ENCODE measurements around the gene MMS19. TPM values are rescaled to one million over a fixed set of nuclear protein-coding genes. Genes with fewer than 3 reads are reported as not detected.

The MMS19 gene
- total RNA-seq, 1 experiment from 2014 or later: 105 TPM

DNA sequence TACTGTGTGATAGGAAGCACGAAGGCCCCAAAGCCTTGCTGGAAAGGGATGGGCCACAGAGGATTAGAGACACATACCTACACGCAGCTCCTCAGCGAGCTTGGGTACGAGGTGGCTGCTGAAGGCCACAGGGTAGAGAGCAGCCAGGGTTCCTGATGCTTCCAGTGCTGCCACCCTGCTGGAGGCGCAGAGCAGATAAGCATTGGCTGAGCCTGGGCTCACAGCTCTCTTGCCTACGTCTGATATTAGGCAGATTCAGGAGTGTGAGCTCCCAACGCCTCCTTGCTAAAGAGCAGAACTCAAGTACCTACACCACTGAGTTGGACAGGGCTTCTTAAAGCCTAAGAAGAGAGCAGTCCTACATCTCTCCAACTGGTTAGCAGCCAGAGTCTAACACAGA, 32.2 kb downstream of the MMS19 start:
- no TSS peak for BruUV-seq (replicated peaks)
- no peak overlapping the region for H3K4me3 ChIP-seq (ENCODE audit: low read depth, low read length)
- Mint-ChIP-seq H3K4me3 (ENCODE audit: unreplicated experiment) (no peak overlapping the region), H3K27me3 (ENCODE audit: insufficient read depth, unreplicated experiment) (no peaks in the 10 kb centered on the region), H3K9me3 (ENCODE audit: unreplicated experiment) (no peaks in the 10 kb centered on the region), H3K36me3 (ENCODE audit: insufficient read depth, unreplicated experiment) (peaks cover 82% of the 10 kb centered on the region), H3K4me1 (ENCODE audit: low read depth, unreplicated experiment) (no peaks in the 10 kb centered on the region), H3K27ac (ENCODE audit: unreplicated experiment) (peak overlapping the region; percentile 6)
- no peak for DNase-seq
- TF ChIP-seq, protein P1, sequence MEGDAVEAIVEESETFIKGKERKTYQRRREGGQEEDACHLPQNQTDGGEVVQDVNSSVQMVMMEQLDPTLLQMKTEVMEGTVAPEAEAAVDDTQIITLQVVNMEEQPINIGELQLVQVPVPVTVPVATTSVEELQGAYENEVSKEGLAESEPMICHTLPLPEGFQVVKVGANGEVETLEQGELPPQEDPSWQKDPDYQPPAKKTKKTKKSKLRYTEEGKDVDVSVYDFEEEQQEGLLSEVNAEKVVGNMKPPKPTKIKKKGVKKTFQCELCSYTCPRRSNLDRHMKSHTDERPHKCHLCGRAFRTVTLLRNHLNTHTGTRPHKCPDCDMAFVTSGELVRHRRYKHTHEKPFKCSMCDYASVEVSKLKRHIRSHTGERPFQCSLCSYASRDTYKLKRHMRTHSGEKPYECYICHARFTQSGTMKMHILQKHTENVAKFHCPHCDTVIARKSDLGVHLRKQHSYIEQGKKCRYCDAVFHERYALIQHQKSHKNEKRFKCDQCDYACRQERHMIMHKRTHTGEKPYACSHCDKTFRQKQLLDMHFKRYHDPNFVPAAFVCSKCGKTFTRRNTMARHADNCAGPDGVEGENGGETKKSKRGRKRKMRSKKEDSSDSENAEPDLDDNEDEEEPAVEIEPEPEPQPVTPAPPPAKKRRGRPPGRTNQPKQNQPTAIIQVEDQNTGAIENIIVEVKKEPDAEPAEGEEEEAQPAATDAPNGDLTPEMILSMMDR (IDR thresholded peaks at IDR 0.05; ENCODE audit: insufficient read depth in 1 of 2, low read depth in 1 of 2, low read length in 1 of 2, severe bottlenecking in 1 of 2, unreplicated experiment in 1 of 2): no peak
- intact Hi-C loops (cut with micrococcal nuclease; ENCODE audit: unreplicated experiment): no loop called here
- ChIA-PET POLR2A (no interaction called here), CTCF (interaction anchor here (0.7 kb wide), 1 partner anchor 144 kb away, joined by 3 read pairs; no protein-coding TSS in a partner anchor)
- peaks cover 12% of the 10 kb centered on the region for H3K36me3 ChIP-seq (ENCODE audit: control insufficient read depth, insufficient read depth, low read length)
- peaks cover 5% of the 10 kb centered on the region; the same call in 1 of the 2 replicates for H3K4me1 ChIP-seq
- no peaks in the 10 kb centered on the region for H3K9me3 ChIP-seq
- H3K27me3 ChIP-seq (replicated peaks; ENCODE audit: control insufficient read depth, insufficient read depth, low read length): no peaks in the 10 kb centered on the region

DNA sequence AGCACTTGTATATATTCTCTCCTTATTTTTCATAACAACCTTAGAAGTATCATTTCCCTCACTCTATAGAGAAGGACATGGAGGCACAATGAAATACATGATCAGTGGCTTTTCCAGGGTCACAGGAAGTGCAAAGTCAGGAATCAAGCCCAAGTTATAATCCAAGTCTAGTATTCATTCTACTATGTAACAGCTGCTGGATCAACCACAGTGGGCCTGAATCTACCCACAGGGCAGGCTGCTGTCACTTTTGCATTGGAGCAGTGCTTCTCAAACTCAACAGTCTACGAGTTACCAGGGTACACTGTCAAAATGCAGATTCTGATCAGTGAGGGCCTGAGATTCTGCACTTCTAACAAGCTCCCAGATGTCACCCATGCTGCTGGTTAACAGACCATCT, 34.0 kb downstream of the MMS19 start:
- Mint-ChIP-seq H3K4me1 (ENCODE audit: low read depth, unreplicated experiment) (no peaks in the 10 kb centered on the region), H3K27ac (ENCODE audit: unreplicated experiment) (peak overlapping the region; percentile 39), H3K36me3 (ENCODE audit: insufficient read depth, unreplicated experiment) (peaks cover 85% of the 10 kb centered on the region), H3K4me3 (ENCODE audit: unreplicated experiment) (no peak overlapping the region), H3K27me3 (ENCODE audit: insufficient read depth, unreplicated experiment) (no peaks in the 10 kb centered on the region), H3K9me3 (ENCODE audit: unreplicated experiment) (no peaks in the 10 kb centered on the region)
- Histone ChIP-seq H3K27me3 (replicated peaks; ENCODE audit: control insufficient read depth, insufficient read depth, low read length) (no peaks in the 10 kb centered on the region), H3K4me1 (peaks cover 5% of the 10 kb centered on the region; the same call in 1 of the 2 replicates), H3K36me3 (ENCODE audit: control insufficient read depth, insufficient read depth, low read length) (peaks cover 13% of the 10 kb centered on the region), H3K9me3 (no peaks in the 10 kb centered on the region), H3K4me3 (ENCODE audit: low read depth, low read length) (no peak overlapping the region)
- CTCF ChIA-PET: interaction anchor here (0.6 to 1.2 kb wide), 10 partner anchors 33 to 218 kb away, joined by 3 to 11 read pairs (median 3); partner anchors contain the start of genes ANKRD2 and UBTD1
- POLR2A ChIA-PET: no interaction called here
- intact Hi-C loops (cut with micrococcal nuclease; ENCODE audit: unreplicated experiment): no loop called here
- DNase-seq: no peak
- no TSS peak for BruUV-seq (replicated peaks)
- TF ChIP-seq, protein P1 (IDR thresholded peaks at IDR 0.05; ENCODE audit: insufficient read depth in 1 of 2, low read depth in 1 of 2, low read length in 1 of 2, severe bottlenecking in 1 of 2, unreplicated experiment in 1 of 2): no peak

DNA sequence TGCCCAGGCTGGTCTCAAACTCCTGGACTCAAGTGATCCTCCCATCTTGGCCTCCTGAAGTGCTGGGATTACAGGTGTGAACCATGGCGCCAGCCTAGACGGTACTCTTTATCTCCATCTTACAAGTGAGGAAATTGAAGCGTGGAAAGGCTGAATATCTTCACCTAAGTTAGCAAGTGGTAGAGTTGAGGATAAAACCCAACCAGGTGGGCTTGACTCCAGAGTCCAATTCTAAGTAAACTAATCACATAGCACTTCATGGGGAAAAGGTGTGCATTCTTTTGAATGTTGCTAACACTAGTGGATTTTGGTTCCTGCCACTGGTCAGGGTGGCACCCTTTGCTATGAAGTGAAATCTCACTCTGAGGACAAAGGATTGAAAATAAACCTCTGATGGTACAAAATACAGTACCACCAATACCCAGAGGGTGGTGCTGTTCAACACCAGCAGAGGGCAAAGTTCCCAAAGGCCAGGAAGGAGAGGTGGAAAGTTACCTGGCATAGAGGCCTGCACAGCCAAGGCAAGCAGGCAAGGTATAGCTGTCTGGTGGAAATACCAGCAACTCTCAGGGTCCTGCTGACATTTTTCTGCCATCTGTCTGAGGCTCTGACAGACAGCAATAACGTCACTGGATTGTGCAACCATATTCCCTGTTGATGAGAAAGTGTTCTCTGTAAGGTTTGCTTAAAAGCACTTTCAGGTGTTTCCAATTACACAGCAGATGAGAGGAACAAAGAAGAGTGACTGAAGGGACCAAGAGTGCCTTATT, 34.7 kb downstream of the MMS19 start:
- H3K4me1 Mint-ChIP-seq (ENCODE audit: low read depth, unreplicated experiment): no peaks in the 10 kb centered on the region
- H3K36me3 ChIP-seq (ENCODE audit: control insufficient read depth, insufficient read depth, low read length): peaks cover 11% of the 10 kb centered on the region
- TF ChIP-seq, protein P1 (IDR thresholded peaks at IDR 0.05; ENCODE audit: insufficient read depth in 1 of 2, low read depth in 1 of 2, low read length in 1 of 2, severe bottlenecking in 1 of 2, unreplicated experiment in 1 of 2): peak; percentile 89 to 90
- peak; percentile 78 to 80 for DNase-seq
- H3K4me3 ChIP-seq (ENCODE audit: low read depth, low read length): no peak overlapping the region
- H3K27me3 Mint-ChIP-seq (ENCODE audit: insufficient read depth, unreplicated experiment): no peaks in the 10 kb centered on the region
- no peaks in the 10 kb centered on the region for H3K9me3 ChIP-seq
- H3K27ac Mint-ChIP-seq (ENCODE audit: unreplicated experiment): peak overlapping the region; percentile 39
- H3K27me3 ChIP-seq (replicated peaks; ENCODE audit: control insufficient read depth, insufficient read depth, low read length): no peaks in the 10 kb centered on the region
- no TSS peak for BruUV-seq (replicated peaks)
- H3K36me3 Mint-ChIP-seq (ENCODE audit: insufficient read depth, unreplicated experiment): peaks cover 85% of the 10 kb centered on the region
- no peak overlapping the region for H3K4me3 Mint-ChIP-seq (ENCODE audit: unreplicated experiment)
- intact Hi-C loops (cut with micrococcal nuclease; ENCODE audit: unreplicated experiment): loop anchor here (1.0 kb wide), 3 partner anchors 35 to 149 kb away; partner anchors contain the start of genes MMS19 and UBTD1
- H3K9me3 Mint-ChIP-seq (ENCODE audit: unreplicated experiment): no peaks in the 10 kb centered on the region
- CTCF ChIA-PET: interaction anchor here (0.6 to 1.2 kb wide), 10 partner anchors 34 to 217 kb away, joined by 3 to 11 read pairs (median 3); partner anchors contain the start of genes ANKRD2 and UBTD1
- no peaks in the 10 kb centered on the region for H3K4me1 ChIP-seq
- POLR2A ChIA-PET: no interaction called here
